HG03103 (cell line): ENCODE results near the gene TNS3.

ENCODE experiments used
- ATAC-seq: cut with Tn5 transposase; IDR thresholded peaks from one replicate; pipeline ENCODE4 v1.9.1; 2021; ENCODE audit warnings: low read depth; ENCODE audit not compliant: unreplicated experiment

TNS3 gene

DNA sequence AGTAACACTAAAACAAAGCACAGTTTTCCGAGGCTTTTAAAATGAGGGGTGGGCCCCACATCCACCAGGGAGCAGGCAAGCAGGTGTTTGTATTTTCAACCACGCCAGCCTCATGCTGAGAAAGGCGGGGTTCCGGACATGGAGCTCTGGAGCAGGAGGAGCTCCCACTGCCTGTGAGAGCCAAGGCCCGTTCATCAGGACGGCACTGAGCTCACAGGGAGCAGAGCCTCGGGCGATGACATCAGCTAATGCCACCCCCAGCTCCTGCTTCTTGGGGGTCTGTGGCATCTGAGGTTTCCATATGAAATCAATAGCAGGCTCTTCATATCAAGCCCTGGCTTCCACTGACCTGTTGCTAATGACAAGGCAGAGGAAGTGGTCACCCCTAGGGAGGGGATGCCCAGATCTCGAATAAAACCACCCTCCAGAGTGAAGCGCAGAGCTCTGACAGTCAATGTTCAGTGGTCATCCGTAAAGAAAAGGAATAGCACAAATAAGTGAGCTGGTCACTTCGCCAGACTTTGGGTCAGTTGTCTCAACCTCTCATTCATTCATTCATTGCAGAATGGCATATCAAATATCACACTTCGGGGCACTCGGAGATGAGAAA, 89.1 kb downstream of the TNS3 start:
- no peak for ATAC-seq

GRCh38 chr7:47490501-47491265, 91.2 kb downstream of the TNS3 start:
- ATAC-seq = no peak

DNA sequence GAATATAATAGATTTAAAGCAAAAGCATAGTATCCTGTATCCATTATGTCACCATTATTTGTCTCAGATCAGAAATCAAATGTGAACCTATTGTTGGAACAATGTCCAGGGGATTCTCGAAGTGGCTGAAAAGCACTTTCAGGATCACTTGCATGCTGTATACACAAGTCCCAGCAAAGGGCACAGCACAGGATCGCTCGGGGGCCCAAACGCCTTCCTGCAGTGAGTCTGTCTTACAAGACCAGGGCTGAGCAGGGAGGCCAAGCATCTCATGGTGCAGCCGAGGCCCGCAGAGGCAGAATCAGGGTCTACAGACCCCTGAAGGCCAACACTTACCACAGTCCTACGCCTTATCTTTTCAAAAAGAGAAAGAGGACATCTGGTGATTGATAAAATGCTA, 92.3 kb downstream of the TNS3 start:
- no peak for ATAC-seq

DNA sequence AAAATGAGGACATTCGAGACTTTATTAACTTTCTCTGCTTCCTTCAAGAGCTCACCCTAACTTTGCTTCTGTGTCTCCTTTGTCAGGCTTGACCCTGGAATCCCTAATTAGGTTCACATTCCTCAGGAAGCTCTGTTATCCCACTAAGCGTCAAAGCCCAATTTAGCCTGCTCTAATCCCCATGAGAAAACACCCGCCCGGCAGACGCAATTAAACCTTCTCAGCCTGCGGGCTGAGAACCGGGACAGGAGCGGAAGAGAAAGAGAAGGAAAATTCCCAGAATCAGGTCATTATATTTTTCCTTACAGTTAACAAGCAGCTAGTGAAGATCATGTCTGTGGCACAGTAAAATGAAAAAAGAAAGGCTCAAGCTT, 93.0 kb downstream of the TNS3 start:
- no peak for ATAC-seq

GRCh38 chr7:47488201-47488968, 93.5 kb downstream of the TNS3 start:
- no peak for ATAC-seq

- ATAC-seq = no peak
These were observed 96.1 kb downstream of the TNS3 start for GRCh38 chr7:47485640-47486435.

DNA sequence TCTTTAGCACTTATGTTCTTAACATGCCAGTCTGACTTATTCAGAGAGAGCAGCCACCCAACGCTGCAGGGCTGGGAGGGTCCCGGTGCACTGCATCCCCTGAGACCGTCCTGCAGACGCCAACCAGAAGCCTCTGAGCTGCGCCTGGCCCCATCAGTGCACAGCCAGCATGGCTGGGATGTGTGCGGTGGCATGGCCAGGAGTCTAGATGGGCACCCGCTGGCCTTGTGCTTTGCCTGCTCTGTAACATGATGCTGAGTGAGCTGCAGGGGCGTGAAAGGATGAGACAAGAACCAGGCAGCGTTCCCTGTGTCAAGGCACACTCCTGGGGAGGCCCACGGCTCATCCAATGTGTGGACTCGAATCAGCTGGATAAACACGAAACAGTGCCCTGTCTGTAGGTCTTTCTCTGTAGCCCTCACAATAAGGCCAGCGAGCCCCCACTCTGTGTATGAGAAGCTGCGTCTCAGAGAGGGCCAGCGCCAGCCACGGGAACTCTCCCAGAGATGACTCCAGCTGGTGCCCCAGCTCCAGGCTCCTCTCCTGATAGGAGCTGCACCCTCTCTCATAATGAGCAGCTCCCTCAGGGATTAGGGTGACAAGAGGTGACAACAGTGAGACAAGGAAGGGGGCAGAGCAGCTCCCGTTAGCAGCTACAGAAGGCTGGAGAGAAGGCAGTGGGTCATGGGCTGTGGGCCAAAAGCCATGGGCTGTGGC, 96.8 kb downstream of the TNS3 start:
- ATAC-seq = no peak

- ATAC-seq = no peak
These were observed 97.5 kb downstream of the TNS3 start for GRCh38 chr7:47484457-47484856.

DNA sequence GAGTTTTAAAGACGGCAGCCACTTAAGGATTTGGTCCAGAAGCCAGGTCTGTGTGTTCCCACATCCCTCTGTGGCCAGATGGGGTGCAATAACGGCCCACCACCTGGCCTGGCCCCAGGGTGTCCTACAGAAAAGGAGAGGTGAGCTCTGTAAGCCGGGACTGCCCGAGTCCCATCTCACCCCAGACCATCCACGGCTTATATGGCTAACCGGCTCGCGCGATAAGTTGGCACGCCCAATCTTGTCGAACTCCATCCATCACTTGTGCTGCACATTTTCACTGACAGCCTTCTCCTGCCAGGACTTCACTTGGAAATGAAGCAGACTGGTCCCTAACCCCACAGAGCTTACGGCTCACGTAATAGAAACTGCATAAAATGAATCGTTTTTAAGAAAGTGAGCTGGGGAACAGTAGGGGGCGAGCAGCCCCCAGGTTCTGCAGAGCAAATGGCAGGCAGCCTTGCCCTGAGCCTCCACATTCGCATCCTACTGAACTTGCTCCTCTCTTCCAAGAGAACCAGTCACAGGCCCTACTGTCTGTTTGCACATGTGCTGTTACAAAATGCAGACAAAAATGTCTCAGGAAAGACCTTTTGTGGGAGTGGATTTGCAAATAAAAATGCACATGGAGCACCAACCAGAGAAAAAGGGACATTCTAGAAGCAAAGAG, 98.2 kb downstream of the TNS3 start:
- no peak for ATAC-seq

DNA sequence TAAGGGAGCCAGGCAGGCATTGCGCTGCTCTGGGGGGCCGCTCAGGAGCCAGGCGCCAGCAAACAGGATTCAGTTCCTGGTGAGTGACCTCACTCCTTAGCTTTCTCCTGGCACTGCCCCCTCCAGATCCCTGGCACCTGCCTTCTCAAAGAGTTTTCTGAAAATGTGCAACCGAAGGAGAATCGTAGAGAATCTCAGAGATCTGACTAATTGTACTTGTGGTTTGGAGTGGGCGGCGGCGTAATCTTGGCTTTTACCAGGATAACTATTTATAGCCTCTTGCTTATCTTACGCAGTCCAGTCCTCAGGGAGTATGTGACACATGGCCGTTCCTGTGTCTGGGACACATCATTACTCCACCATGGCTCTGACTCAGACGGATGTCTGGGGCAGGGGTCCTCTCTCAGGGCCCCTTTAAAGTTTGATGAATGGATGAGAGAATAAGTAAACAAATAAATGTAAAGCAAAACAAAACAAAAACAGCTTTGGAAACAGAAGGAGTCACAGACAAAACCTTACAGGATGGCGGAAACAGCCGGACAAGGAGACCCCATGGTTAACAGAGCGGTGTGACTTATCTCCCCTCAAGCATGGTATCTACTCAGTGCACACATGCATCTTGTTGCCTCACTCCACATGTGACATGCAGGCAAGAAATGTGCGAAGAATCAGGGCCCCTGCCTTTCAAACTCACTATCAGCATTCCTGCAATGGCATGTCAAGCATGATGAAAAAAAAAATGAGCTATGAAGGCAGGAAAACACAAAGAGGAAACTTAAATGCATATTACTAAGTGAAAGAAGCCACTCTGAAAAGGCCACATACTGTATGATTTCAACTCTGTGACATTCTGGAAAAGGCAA, 99.7 kb downstream of the TNS3 start:
- ATAC-seq = no peak

DNA sequence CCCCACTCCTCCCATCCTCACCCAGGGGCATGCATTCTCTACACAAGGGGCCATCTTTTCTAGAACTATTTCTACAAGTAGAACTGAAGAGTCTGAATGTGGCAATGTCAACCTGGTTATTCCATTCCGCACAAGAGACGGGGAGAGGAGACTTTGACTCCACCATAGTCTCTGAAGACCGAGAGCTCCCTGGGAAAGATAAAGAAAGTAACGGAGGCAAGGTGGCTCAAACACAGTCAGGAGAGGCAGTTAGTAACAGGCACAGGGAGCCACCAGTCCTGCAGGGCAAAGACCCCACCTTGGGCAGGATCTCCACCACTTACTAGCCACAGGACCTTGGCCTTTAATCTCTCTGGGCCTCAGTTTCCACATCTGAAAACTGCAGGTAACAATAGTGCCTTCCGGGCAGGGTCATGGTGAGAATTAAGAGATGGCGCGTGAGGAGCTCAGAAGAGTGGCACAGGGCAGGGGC, 100.3 kb downstream of the TNS3 start:
- ATAC-seq = no peak

GRCh38 chr7:47480576-47481538, 101.1 kb downstream of the TNS3 start:
- ATAC-seq = no peak

DNA sequence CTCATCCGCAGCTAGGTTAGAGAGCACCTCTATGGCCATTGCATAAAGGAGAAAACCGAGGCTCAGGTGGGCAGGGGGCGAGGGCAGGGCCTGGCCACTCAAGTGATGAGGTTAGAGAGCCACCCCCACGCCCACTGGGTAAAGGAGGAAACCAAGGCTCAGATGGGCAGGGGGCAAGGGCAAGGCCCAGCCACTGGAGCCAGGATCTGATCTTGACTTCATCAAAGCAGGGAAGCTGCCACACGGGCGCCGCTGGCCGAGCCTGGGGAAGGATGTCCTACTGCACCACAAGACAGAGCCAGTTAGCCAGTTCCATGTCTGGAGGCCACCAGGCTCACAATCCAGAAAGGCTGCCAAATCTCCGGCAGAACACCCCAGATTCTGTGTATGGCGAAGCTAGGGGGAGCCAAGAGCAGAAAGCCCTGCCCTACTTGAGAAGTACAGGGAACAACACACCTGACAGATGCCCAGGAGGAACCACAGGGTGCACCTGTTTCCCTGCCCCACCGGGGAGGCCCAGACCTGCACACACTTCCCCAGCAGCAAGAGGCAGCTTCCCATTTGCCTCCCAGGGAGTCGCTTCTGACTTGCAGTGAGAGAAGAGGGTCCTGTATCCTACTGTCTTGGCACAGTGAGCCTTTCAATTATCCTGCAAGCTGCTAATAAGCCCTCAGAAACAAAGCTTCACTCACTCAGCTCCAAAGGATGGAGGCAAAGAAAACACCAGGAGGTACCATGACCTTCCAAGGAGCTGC, 101.9 kb downstream of the TNS3 start:
- no peak for ATAC-seq

GRCh38 chr7:47478926-47479711, 102.8 kb downstream of the TNS3 start:
- ATAC-seq = no peak

DNA sequence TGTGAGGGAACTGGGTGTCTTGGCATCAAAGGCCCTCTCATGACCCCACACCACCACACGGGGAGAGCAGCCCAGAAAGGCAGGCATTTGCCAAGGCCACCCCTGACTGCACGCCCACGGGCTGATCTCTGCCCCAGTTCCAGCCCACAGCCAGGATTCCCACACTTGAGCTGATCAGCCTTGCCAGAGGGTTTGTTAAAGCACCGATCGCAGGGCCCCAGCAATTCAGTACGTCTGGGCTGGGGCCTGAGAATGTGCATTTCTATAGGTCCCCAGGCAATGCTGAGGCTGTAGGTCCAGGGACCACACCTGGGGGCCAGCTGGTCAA, 103.9 kb downstream of the TNS3 start:
- ATAC-seq = no peak
